H4 (cell line): Measurements from ENCODE around the gene PPRC1. TPM values are rescaled to one million over a fixed set of nuclear protein-coding genes. Genes with fewer than 3 reads are reported as not detected.
A peak's percentile ranks its signal among the peaks of the same experiment; 100 is the strongest.

ENCODE experiments used
- DNase-seq: peaks from one replicate; pipeline ENCODE4 v3.0.0-alpha.2; 2015; ENCODE audit warnings: low spot score
- total RNA-seq: library from RNA; depleted of rRNA; stranded (reverse); fragments of >200 nt; shearing (Covaris generic); gene quantifications from 2 replicates; pipeline ENCODE4 v1.2.3, GENCODE V29; 2014; rRNA removed

PPRC1 gene
- 12.8 and 14.7 TPM in 2 replicates for total RNA-seq

- peak; percentile 99 for DNase-seq
These were observed at the start of gene PPRC1 for GRCh38 chr10:102132563-102133372. TSS of gene PPRC1 (plus strand) at chr10:102133040. CDS start at chr10:102133069, 29 bp downstream.

GRCh38 chr10:102083541-102083940 is 49.3 kb upstream of the PPRC1 start:
- no peak for DNase-seq

GRCh38 chr10:102085336-102085735 is 47.5 kb upstream of the PPRC1 start:
- no peak for DNase-seq

GRCh38 chr10:102086196-102086595 is 46.6 kb upstream of the PPRC1 start:
- no peak for DNase-seq

- no peak for DNase-seq
These were observed 42.1 kb upstream of the PPRC1 start for GRCh38 chr10:102090772-102091171.

- DNase-seq: no peak
These were observed 36.4 kb upstream of the PPRC1 start for GRCh38 chr10:102096449-102096848.

- peak; percentile 6 for DNase-seq
These were observed 31.7 kb upstream of the PPRC1 start for GRCh38 chr10:102101152-102101551.

- DNase-seq: no peak
These were observed 30.4 kb upstream of the PPRC1 start for GRCh38 chr10:102102421-102102820.

- DNase-seq: peak; percentile 3
These were observed 25.8 kb upstream of the PPRC1 start for GRCh38 chr10:102106998-102107397.

GRCh38 chr10:102109166-102110116 is 23.4 kb upstream of the PPRC1 start:
- DNase-seq: peak; percentile 2

- no peak for DNase-seq
These were observed 21.6 kb upstream of the PPRC1 start for GRCh38 chr10:102111276-102111675.

- no peak for DNase-seq
These were observed 20.5 kb upstream of the PPRC1 start for GRCh38 chr10:102112210-102112817.

GRCh38 chr10:102113261-102113955 is 19.4 kb upstream of the PPRC1 start:
- DNase-seq: no peak

GRCh38 chr10:102113956-102114857 is 18.6 kb upstream of the PPRC1 start:
- DNase-seq: no peak

GRCh38 chr10:102114861-102115618 is 17.8 kb upstream of the PPRC1 start:
- peak; percentile 76 for DNase-seq

- no peak for DNase-seq
These were observed 17.1 kb upstream of the PPRC1 start for GRCh38 chr10:102115775-102116174.

GRCh38 chr10:102116656-102117055 is 16.2 kb upstream of the PPRC1 start:
- no peak for DNase-seq

- peak; percentile 89 for DNase-seq
These were observed 15.3 kb upstream of the PPRC1 start for GRCh38 chr10:102117391-102118159.

GRCh38 chr10:102118867-102119266 is 14.0 kb upstream of the PPRC1 start:
- no peak for DNase-seq
